Frontal cortex (tissue), 4 donors: ENCODE data around the gene PRUNE1. TPM values are rescaled to one million over a fixed set of nuclear protein-coding genes. Genes with fewer than 3 reads are reported as not detected.
A peak's percentile ranks its signal among the peaks of the same experiment; 100 is the strongest.

ENCODE experiments used
- DNase-seq, 2 donors: peaks; one replicate each; pipeline ENCODE4 v3.0.0; 2012; ENCODE audit warnings: low spot score in 2 of 2
- FAIRE-seq: peaks from 2 replicates; lab custom pipeline; 2012; peaks lifted over from hg19 to GRCh38; lab: Jason Lieb, UNC
- total RNA-seq: library from RNA; depleted of rRNA; stranded (reverse); fragments of >200 nt; gene quantifications from one replicate; pipeline ENCODE4 v1.2.3, GENCODE V29; 2014
- donor health status: control.
- donor health status: control.
- donor health status: control.

PRUNE1 gene
- total RNA-seq: 20.4 TPM

- DNase-seq: peak; percentile 91 to 97
- FAIRE-seq: no peak
Observed at GRCh38 chr1:151008244-151009205, at the start of gene PRUNE1. TSS of gene PRUNE1 (plus strand) at chr1:151008449. CDS start at chr1:151008633, 184 bp downstream.

- no peak for FAIRE-seq
- no peak for DNase-seq
Observed at GRCh38 chr1:150960646-150961045, 47.6 kb upstream of the PRUNE1 start.

GRCh38 chr1:150961756-150962155 is 46.5 kb upstream of the PRUNE1 start:
- FAIRE-seq (no peak), DNase-seq (no peak)

GRCh38 chr1:150963321-150964163 is 44.7 kb upstream of the PRUNE1 start:
- DNase-seq (no peak), FAIRE-seq (no peak)

GRCh38 chr1:150964164-150964489 is 44.1 kb upstream of the PRUNE1 start:
- DNase-seq: no peak

GRCh38 chr1:150965605-150966004 is 42.6 kb upstream of the PRUNE1 start:
- FAIRE-seq (no peak), DNase-seq (no peak)

More at GRCh38 chr1:150964164-150964489, 44.1 kb upstream of the PRUNE1 start:
- FAIRE-seq: no peak

- FAIRE-seq (no peak), DNase-seq (no peak)
Observed at GRCh38 chr1:150966011-150966410, 42.2 kb upstream of the PRUNE1 start.

GRCh38 chr1:150967936-150968335 is 40.3 kb upstream of the PRUNE1 start:
- no peak for DNase-seq
- FAIRE-seq: no peak

- FAIRE-seq: no peak
- no peak for DNase-seq
Observed at GRCh38 chr1:150968491-150968890, 39.8 kb upstream of the PRUNE1 start.

GRCh38 chr1:150969626-150970025 is 38.6 kb upstream of the PRUNE1 start:
- no peak for DNase-seq
- FAIRE-seq: no peak

GRCh38 chr1:150970808-150971582 is 37.3 kb upstream of the PRUNE1 start:
- no peak for FAIRE-seq
- DNase-seq: no peak

GRCh38 chr1:150971583-150972416 is 36.4 kb upstream of the PRUNE1 start:
- FAIRE-seq (no peak), DNase-seq (no peak)

GRCh38 chr1:150972417-150972940 is 35.8 kb upstream of the PRUNE1 start:
- no peak for DNase-seq
- FAIRE-seq: no peak

- no peak for DNase-seq
- no peak for FAIRE-seq
Observed at GRCh38 chr1:150973258-150973835, 34.9 kb upstream of the PRUNE1 start.

GRCh38 chr1:150973836-150974579 is 34.2 kb upstream of the PRUNE1 start:
- FAIRE-seq: no peak
- peak; percentile 59 to 76 for DNase-seq

- no peak for FAIRE-seq
- DNase-seq: peak; percentile 80 to 86
Observed at GRCh38 chr1:150974580-150975478, 33.4 kb upstream of the PRUNE1 start, which contains the start of gene CERS2. TSS of gene CERS2 (minus strand) at chr1:150974835. CDS start at chr1:150969090, 5,745 bp downstream.

- FAIRE-seq: no peak
- DNase-seq: no peak
Observed at GRCh38 chr1:150976401-150976821, 31.8 kb upstream of the PRUNE1 start.
